Muscle of leg (tissue), 11 donors: ENCODE data around the gene TFE3. TPM values are rescaled to one million over a fixed set of nuclear protein-coding genes. Genes with fewer than 3 reads are reported as not detected.
"Not testable (repeated sequence)": the region's sequence is repeated elsewhere in the genome, so short reads cannot be mapped to it uniquely, and the experiment has no call there.

Source experiments
- DNase-seq: peaks from one replicate; pipeline ENCODE4 v3.0.0; 2013
- H3K27ac ChIP-seq: one replicate; pipeline ENCODE4 v1.5.1; 2013; ENCODE audit warnings: mild to moderate bottlenecking, low read length, control low read depth
- H3K27me3 ChIP-seq: one replicate; pipeline ENCODE4 v1.6.1; 2013; ENCODE audit warnings: low read length; ENCODE audit not compliant: control insufficient read depth, insufficient read depth
- H3K36me3 ChIP-seq: one replicate; pipeline ENCODE4 v1.6.1; 2013; ENCODE audit warnings: low read length; ENCODE audit not compliant: control insufficient read depth, insufficient read depth
- H3K4me1 ChIP-seq: one replicate; pipeline ENCODE4 v1.6.1; 2013; ENCODE audit warnings: low read length; ENCODE audit not compliant: control insufficient read depth, insufficient read depth
- H3K4me3 ChIP-seq: one replicate; pipeline ENCODE4 v1.5.1; 2013; ENCODE audit warnings: low read length, control low read depth
- H3K9me3 ChIP-seq: replicated peaks from 2 replicates; pipeline ENCODE4 v1.6.1; 2013; ENCODE audit warnings: low read depth, low read length; ENCODE audit not compliant: control insufficient read depth
- WGBS: methylation state at CpG from one replicate; pipeline ENCODE4 v1.1.5; 2013; ENCODE audit warnings: missing lambda C conversion rate; ENCODE audit not compliant: insufficient coverage; 5-methylcytosine and 5-hydroxymethylcytosine counted together
- polyA plus RNA-seq, 8 donors: library from polyadenylated mRNA; unstranded; fragments of 120-200 nt; gene quantifications; one replicate each; pipeline versions ENCODE4 v1.2.1 to v1.2.3, GENCODE V29; 2013; ENCODE audit warnings: inconsistent platforms in 1 of 8, low replicate concordance in 1 of 8; ENCODE audit not compliant: insufficient read length in 8 of 8, insufficient read depth in 1 of 8
- total RNA-seq: library from RNA; stranded (reverse); fragments of 120-200 nt; gene quantifications from one replicate; pipeline ENCODE4 v1.2.4, GENCODE V29; 2013

The TFE3 gene
- total and polyA plus RNA-seq, 9 donors: 10.8 to 27.3 (median 21.2) TPM

DNA sequence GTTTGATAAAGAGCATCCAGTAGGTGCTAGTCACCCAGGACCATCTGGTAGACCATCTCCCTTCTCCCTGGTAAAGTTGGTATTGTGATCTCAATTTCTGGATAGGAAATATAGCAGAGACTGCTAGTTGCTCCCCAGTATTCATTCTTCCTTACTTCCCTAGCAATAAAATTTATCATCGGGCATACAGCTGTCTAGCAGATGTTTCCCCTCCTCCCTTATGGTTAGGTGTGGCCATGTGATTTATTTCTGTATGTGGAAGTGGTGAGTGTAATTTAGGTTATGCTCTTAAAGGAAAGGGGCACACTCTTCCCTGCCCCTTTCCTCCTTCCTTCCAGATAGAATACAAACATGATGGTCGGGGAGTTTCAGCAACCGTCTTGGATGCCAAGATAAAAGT, 59.3 kb downstream of the TFE3 start:
- Histone ChIP-seq H3K9me3 (no peaks in the 10 kb centered on the region), H3K4me3 (no peak overlapping the region), H3K4me1 (no peaks in the 10 kb centered on the region), H3K27me3 (no peaks in the 10 kb centered on the region), H3K27ac (no peak overlapping the region), H3K36me3 (peaks cover 33% of the 10 kb centered on the region)
- no peak for DNase-seq
- no CpG with 5 or more reads among the region's 3 CpGs for WGBS

GRCh38 chrX:48983081-48983480, 60.1 kb downstream of the TFE3 start:
- 85% methylated on average over 16 of the region's 17 CpGs for WGBS
- Histone ChIP-seq H3K4me1 (no peaks in the 10 kb centered on the region), H3K27me3 (no peaks in the 10 kb centered on the region), H3K36me3 (peaks cover 31% of the 10 kb centered on the region), H3K4me3 (no peak overlapping the region), H3K9me3 (no peaks in the 10 kb centered on the region), H3K27ac (no peak overlapping the region)
- no peak for DNase-seq

DNA sequence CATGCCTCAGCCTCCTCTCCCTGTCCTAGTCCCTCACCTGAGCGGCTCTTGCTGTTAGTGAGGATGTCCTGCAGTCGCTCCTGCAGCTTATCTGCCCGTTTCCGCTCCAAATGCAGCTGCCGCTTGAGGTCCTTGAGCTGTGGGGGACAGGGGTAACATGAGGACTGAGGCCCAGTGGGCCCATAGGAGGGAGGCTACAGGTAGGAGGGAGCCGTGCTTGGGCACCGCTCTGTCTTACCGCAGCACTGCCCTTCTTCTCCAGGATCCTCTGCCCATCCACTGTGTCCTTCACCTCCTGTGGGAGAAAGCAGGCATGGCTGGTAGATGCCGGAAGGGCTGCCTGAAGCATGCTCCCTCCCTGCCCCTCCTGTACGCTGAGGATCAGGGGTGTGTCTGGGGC, 62.0 kb downstream of the TFE3 start:
- Histone ChIP-seq H3K9me3 (no peaks in the 10 kb centered on the region), H3K27ac (no peak overlapping the region), H3K36me3 (peaks cover 30% of the 10 kb centered on the region), H3K4me1 (no peaks in the 10 kb centered on the region), H3K27me3 (no peaks in the 10 kb centered on the region), H3K4me3 (no peak overlapping the region)
- DNase-seq: no peak
- WGBS: 90% methylated on average over 1 of the region's 10 CpGs

GRCh38 chrX:48980341-48980740, 62.8 kb downstream of the TFE3 start:
- not testable (repeated sequence) for H3K4me3 ChIP-seq, H3K9me3 ChIP-seq, H3K27ac ChIP-seq, H3K4me1 ChIP-seq, DNase-seq, H3K27me3 ChIP-seq
- peaks cover 33% of the 10 kb centered on the region for H3K36me3 ChIP-seq
- WGBS: 67% methylated on average over 3 of the region's 10 CpGs

Other genes starting within 250 kb of the TFE3 start
- 78.6 TPM for gene HDAC6, start 241.3 kb downstream of the TFE3 start, total RNA-seq
- 100 to 1,000 TPM in 3 of 8 donors, 10 to 100 TPM in 5; 73.8 to 112 (median 91.6) TPM for gene HDAC6, start 241.3 kb downstream of the TFE3 start, polyA plus RNA-seq
- not detected for gene ERAS, start 216.8 kb downstream of the TFE3 start, total RNA-seq
- under 1 TPM in 1 of 8 donors, not detected in 7; 0.10 TPM for gene ERAS, start 216.8 kb downstream of the TFE3 start, polyA plus RNA-seq
- gene PCSK1N, start 207.7 kb downstream of the TFE3 start, total RNA-seq: not detected
- gene PCSK1N, start 207.7 kb downstream of the TFE3 start, polyA plus RNA-seq: 1 to 10 TPM in 2 of 8 donors, under 1 TPM in 4, not detected in 2; 0.15 to 5.4 (median 0.26) TPM
- 33.7 TPM for gene TIMM17B, start 145.6 kb downstream of the TFE3 start, total RNA-seq
- gene TIMM17B, start 145.6 kb downstream of the TFE3 start, polyA plus RNA-seq: 10 to 100 TPM; 29.0 to 44.4 (median 35.4) TPM
- 54.4 TPM for gene PQBP1, start 145.4 kb downstream of the TFE3 start, total RNA-seq
- 10 to 100 TPM; 64.2 to 76.6 (median 70.3) TPM for gene PQBP1, start 145.4 kb downstream of the TFE3 start, polyA plus RNA-seq
- gene SLC35A2, start 131.7 kb downstream of the TFE3 start, total RNA-seq: 7.7 TPM
- 10 to 100 TPM; 15.9 to 22.1 (median 17.0) TPM for gene SLC35A2, start 131.7 kb downstream of the TFE3 start, polyA plus RNA-seq
- 1.7 TPM for gene PIM2, start 124.3 kb downstream of the TFE3 start, total RNA-seq
- gene PIM2, start 124.3 kb downstream of the TFE3 start, polyA plus RNA-seq: 1 to 10 TPM in 7 of 8 donors, under 1 TPM in 1; 0.92 to 2.3 (median 1.7) TPM
- gene OTUD5, start 85.8 kb downstream of the TFE3 start, total RNA-seq: 18.9 TPM
- gene OTUD5, start 85.8 kb downstream of the TFE3 start, polyA plus RNA-seq: 10 to 100 TPM; 37.5 to 45.2 (median 38.4) TPM
- 0.66 TPM for gene KCND1, start 71.5 kb downstream of the TFE3 start, total RNA-seq
- 1 to 10 TPM in 4 of 8 donors, under 1 TPM in 4; 0.72 to 1.7 (median 1.0) TPM for gene KCND1, start 71.5 kb downstream of the TFE3 start, polyA plus RNA-seq
- 9.9 TPM for gene GRIPAP1, start 41.1 kb downstream of the TFE3 start, total RNA-seq
- 10 to 100 TPM; 18.0 to 26.0 (median 22.3) TPM for gene GRIPAP1, start 41.1 kb downstream of the TFE3 start, polyA plus RNA-seq
- 0.98 TPM for gene CCDC120, start 15.6 kb upstream of the TFE3 start, total RNA-seq
- gene CCDC120, start 15.6 kb upstream of the TFE3 start, polyA plus RNA-seq: 1 to 10 TPM; 3.3 to 6.0 (median 4.1) TPM
- 4.2 TPM for gene PRAF2, start 30.6 kb upstream of the TFE3 start, total RNA-seq
- gene PRAF2, start 30.6 kb upstream of the TFE3 start, polyA plus RNA-seq: 10 to 100 TPM; 19.3 to 29.8 (median 23.0) TPM
- gene WDR45, start 36.5 kb upstream of the TFE3 start, total RNA-seq: 25.5 TPM
- 10 to 100 TPM; 34.1 to 39.1 (median 36.6) TPM for gene WDR45, start 36.5 kb upstream of the TFE3 start, polyA plus RNA-seq
- gene GPKOW, start 80.4 kb upstream of the TFE3 start, total RNA-seq: 20.7 TPM
- gene GPKOW, start 80.4 kb upstream of the TFE3 start, polyA plus RNA-seq: 10 to 100 TPM; 18.3 to 19.6 (median 19.0) TPM
- 2.6 TPM for gene MAGIX, start 119.4 kb upstream of the TFE3 start, total RNA-seq
- gene MAGIX, start 119.4 kb upstream of the TFE3 start, polyA plus RNA-seq: 1 to 10 TPM; 1.6 to 2.1 (median 1.7) TPM
- gene PLP2, start 128.5 kb upstream of the TFE3 start, total RNA-seq: 59.0 TPM
- 100 to 1,000 TPM in 5 of 8 donors, 10 to 100 TPM in 3; 79.1 to 166 (median 119) TPM for gene PLP2, start 128.5 kb upstream of the TFE3 start, polyA plus RNA-seq
- 1.9 TPM for gene PRICKLE3, start 143.0 kb upstream of the TFE3 start, total RNA-seq
- 1 to 10 TPM; 2.7 to 5.3 (median 3.9) TPM for gene PRICKLE3, start 143.0 kb upstream of the TFE3 start, polyA plus RNA-seq
- gene SYP, start 156.8 kb upstream of the TFE3 start, total RNA-seq: 1.2 TPM
- 1 to 10 TPM; 1.1 to 2.0 (median 1.3) TPM for gene SYP, start 156.8 kb upstream of the TFE3 start, polyA plus RNA-seq
- gene CACNA1F, start 190.0 kb upstream of the TFE3 start, total RNA-seq: 0.09 TPM
- gene CACNA1F, start 190.0 kb upstream of the TFE3 start, polyA plus RNA-seq: under 1 TPM in 4 of 8 donors, not detected in 4; 0.01 to 0.05 (median 0.03) TPM
- 5.3 TPM for gene CCDC22, start 192.1 kb upstream of the TFE3 start, total RNA-seq
- gene CCDC22, start 192.1 kb upstream of the TFE3 start, polyA plus RNA-seq: 10 to 100 TPM; 10.8 to 15.8 (median 12.6) TPM
- 0.04 TPM for gene FOXP3, start 221.4 kb upstream of the TFE3 start, total RNA-seq
- under 1 TPM; 0.24 to 0.68 (median 0.54) TPM for gene FOXP3, start 221.4 kb upstream of the TFE3 start, polyA plus RNA-seq
- 5.5 TPM for gene PPP1R3F, start 226.4 kb upstream of the TFE3 start, total RNA-seq
- 1 to 10 TPM; 6.1 to 9.0 (median 7.5) TPM for gene PPP1R3F, start 226.4 kb upstream of the TFE3 start, polyA plus RNA-seq